Endothelial cell of umbilical vein (primary cell): Measurements from ENCODE around the gene DDX54. TPM values are rescaled to one million over a fixed set of nuclear protein-coding genes. Genes with fewer than 3 reads are reported as not detected.
A peak's percentile ranks its signal among the peaks of the same experiment; 100 is the strongest.

Experiments used
- BruUV-seq: library from RNA; stranded (reverse); fragments of 400-500 nt; replicated peaks from 2 replicates; lab custom pipeline; 2021; lab: Mats Ljungman, UMichigan
- CTCF ChIA-PET: fragments of 300-600, 350-600 bp; sonication (Branson Sonifier 250); formaldehyde crosslinking; loops from one replicate; lab custom pipeline; 2021; ENCODE audit warnings: antibody characterized with exemption, inconsistent platforms; lab: Charles Lee
- POLR2A ChIA-PET: fragments of 300-600, 350-600 bp; sonication (Branson Sonifier 250); formaldehyde crosslinking; loops from one replicate; lab custom pipeline; 2021; ENCODE audit warnings: antibody characterized with exemption, inconsistent platforms; lab: Charles Lee
- DNase-seq: peaks from one replicate; pipeline ENCODE4 v3.0.0-alpha.2; 2011; ENCODE audit warnings: low read depth, low spot score
- FAIRE-seq: peaks from 2 replicates; lab custom pipeline; 2011; peaks lifted over from hg19 to GRCh38; lab: Jason Lieb, UNC
- H2AFZ ChIP-seq: 2 replicates; pipeline ENCODE4 v1.6.0; 2012; ENCODE audit warnings: low read depth, low read length, control low read depth, inconsistent platforms
- H3K27ac ChIP-seq: 2 replicates; pipeline ENCODE4 v1.5.1; 2011; ENCODE audit warnings: low read depth, mild to moderate bottlenecking, control low read depth, low read length, moderate library complexity; ENCODE audit not compliant: insufficient read depth
- H3K27me3 ChIP-seq, 2 experiments: 2 replicates each; pipeline versions ENCODE4 v1.6.0 to v1.6.1; 2011; ENCODE audit warnings: low read length in 2 of 2, mixed read lengths in 1 of 2; ENCODE audit not compliant: control insufficient read depth in 2 of 2, insufficient read depth in 2 of 2
- H3K36me3 ChIP-seq, 2 experiments: 2 replicates in 1 of 2; 3 replicates in 1 of 2; pipeline ENCODE4 v1.5.1; 2011; ENCODE audit warnings: low read length in 2 of 2, mild to moderate bottlenecking in 1 of 2, moderate library complexity in 1 of 2; ENCODE audit not compliant: control insufficient read depth in 2 of 2, insufficient read depth in 2 of 2; ENCODE audit errors: extremely low read depth in 1 of 2
- H3K4me1 ChIP-seq: 3 replicates; pipeline ENCODE4 v1.5.1; 2011; ENCODE audit warnings: mild to moderate bottlenecking, low read length; ENCODE audit not compliant: control insufficient read depth, insufficient read depth; ENCODE audit errors: extremely low read depth
- H3K4me2 ChIP-seq: 2 replicates; pipeline ENCODE4 v1.6.1; 2011; ENCODE audit warnings: low read length, control low read depth, mixed read lengths; ENCODE audit not compliant: insufficient read depth
- H3K4me3 ChIP-seq, 3 experiments: fragments of 200-600 bp in 1 of 3; sonication (generic), shearing (Covaris generic) in 1 of 3; replicated peaks in 1 of 3; 2 replicates each; pipeline ENCODE4 v1.5.1; 2011 to 2016; ENCODE audit warnings: control low read depth in 3 of 3, low read length in 3 of 3, mild to moderate bottlenecking in 2 of 3, inconsistent platforms in 1 of 3, low read depth in 1 of 3, moderate library complexity in 1 of 3; ENCODE audit not compliant: insufficient read depth in 1 of 3
- H3K79me2 ChIP-seq: 2 replicates; pipeline ENCODE4 v1.6.0; 2012; ENCODE audit warnings: low read length, inconsistent platforms; ENCODE audit not compliant: control insufficient read depth, insufficient read depth
- H3K9ac ChIP-seq: replicated peaks from 2 replicates; pipeline ENCODE3; 2011; ENCODE audit warnings: low read length, control low read depth; ENCODE audit not compliant: insufficient read depth; ENCODE audit errors: extremely low read depth
- H3K9me1 ChIP-seq: replicated peaks from 3 replicates; pipeline ENCODE4 v1.6.0; 2011; ENCODE audit warnings: mild to moderate bottlenecking, low read length; ENCODE audit not compliant: control insufficient read depth, insufficient read depth; ENCODE audit errors: extremely low read depth
- H3K9me3 ChIP-seq: replicated peaks from 2 replicates; pipeline ENCODE4 v1.5.1; 2012; ENCODE audit warnings: low read length, inconsistent platforms; ENCODE audit not compliant: control insufficient read depth, insufficient read depth
- H4K20me1 ChIP-seq: replicated peaks from 2 replicates; pipeline ENCODE3; 2011; ENCODE audit warnings: mild to moderate bottlenecking, low read length; ENCODE audit not compliant: control insufficient read depth, insufficient read depth; ENCODE audit errors: extremely low read depth
- CTCF ChIP-seq, 2 donors: IDR thresholded peaks; 1 replicate in 1 of 2; 2 replicates in 1 of 2; pipeline ENCODE4 v1.5.1; 2011; ENCODE audit warnings: low read length in 2 of 2, mild to moderate bottlenecking in 2 of 2, moderate library complexity in 2 of 2, control low read depth in 1 of 2, inconsistent platforms in 1 of 2, low read depth in 1 of 2; ENCODE audit not compliant: insufficient read depth in 1 of 2; ENCODE audit errors: extremely low read depth in 1 of 2
- EZH2 ChIP-seq: IDR thresholded peaks from 2 replicates; pipeline ENCODE4 v1.6.1; 2012; ENCODE audit warnings: borderline replicate concordance, low read depth, mild to moderate bottlenecking, moderate library complexity, low read length, inconsistent platforms; ENCODE audit not compliant: severe bottlenecking
- FOS ChIP-seq: IDR thresholded peaks from 2 replicates; pipeline ENCODE4 v1.6.1; 2011; ENCODE audit warnings: mild to moderate bottlenecking, low read length, moderate library complexity, borderline replicate concordance; ENCODE audit not compliant: insufficient read depth
- GATA2 ChIP-seq: IDR thresholded peaks from 2 replicates; pipeline ENCODE4 v1.7.0; 2011; ENCODE audit warnings: low read depth, mild to moderate bottlenecking, moderate library complexity, mixed read lengths, low read length; ENCODE audit not compliant: insufficient read length, insufficient read depth
- JUN ChIP-seq: IDR thresholded peaks from 2 replicates; pipeline ENCODE4 v1.6.1; 2011; ENCODE audit warnings: borderline replicate concordance, low read depth; ENCODE audit not compliant: insufficient read length, insufficient read depth
- MAX ChIP-seq: IDR thresholded peaks from 2 replicates; pipeline ENCODE4 v1.6.1; 2011; ENCODE audit not compliant: insufficient read depth, insufficient read length
- MYC ChIP-seq: IDR thresholded peaks from one replicate; pipeline ENCODE4 v1.6.1; 2011; ENCODE audit warnings: mild to moderate bottlenecking, low read depth, low read length
- POLR2A ChIP-seq: IDR thresholded peaks from 2 replicates; pipeline ENCODE4 v1.6.1; 2012; ENCODE audit warnings: low read depth, mild to moderate bottlenecking, control low read depth, low read length
- POLR2AphosphoS5 ChIP-seq: IDR thresholded peaks from 2 replicates; pipeline ENCODE4 v1.6.1; 2012; ENCODE audit warnings: low read depth, mild to moderate bottlenecking, control low read depth, low read length, moderate library complexity; ENCODE audit not compliant: insufficient read depth
- dilution Hi-C: fragments of 300-500 bp; cut with MboI; formaldehyde crosslinking; loops from one replicate; pipeline ENCODE4 v1.15.0; 2019; ENCODE audit warnings: low sequenced_read_pairs; ENCODE audit not compliant: extremely low pct_ligation_motif_present
- intact Hi-C: fragments of 100-400 bp; cut with micrococcal nuclease; formaldehyde crosslinking; loops from one replicate; pipeline ENCODE4 v1.10.0; 2022
- polyA plus RNA-seq, 4 experiments: library from polyadenylated mRNA; depleted of rRNA in 3 of 4; stranded (reverse) in 3 of 4; unstranded in 1 of 4; fragments of >200 nt; gene quantifications; 2 replicates each; pipeline versions ENCODE4 v1.2.1 to v1.2.3, GENCODE V29; 2011 to 2012; ENCODE audit warnings: missing spikeins in 1 of 4
- total RNA-seq: library from RNA; stranded (reverse); gene quantifications from 2 replicates; pipeline ENCODE4 v1.2.3, GENCODE V29; 2021

The DDX54 gene
- total and polyA plus RNA-seq, 2 donors (not counting 3 experiments of a cell fraction or from before 2014, with no cell fraction given) = 54.1 to 90.0 TPM

- DNase-seq (no peak), FAIRE-seq (no peak)
- H3K9ac ChIP-seq = no peak overlapping the region
- H3K9me3 ChIP-seq = no peaks in the 10 kb centered on the region
- H3K36me3 ChIP-seq = no peaks in the 10 kb centered on the region
- no peak overlapping the region for H3K27ac ChIP-seq
- H3K4me1 ChIP-seq = peaks cover 8% of the 10 kb centered on the region
- dilution Hi-C loops = no loop called here
- no peaks in the 10 kb centered on the region for H3K79me2 ChIP-seq
- H3K9me1 ChIP-seq = no peaks in the 10 kb centered on the region
- no peak overlapping the region for H3K4me3 ChIP-seq
- H3K27me3 ChIP-seq = no peaks in the 10 kb centered on the region
- no peak overlapping the region for H3K4me2 ChIP-seq
- ChIA-PET POLR2A (no interaction called here), CTCF (no interaction called here)
- H2AFZ ChIP-seq = no peak overlapping the region
- BruUV-seq = no TSS peak
- no peak for TF ChIP-seq JUN
- TF ChIP-seq POLR2AphosphoS5 = no peak
- TF ChIP-seq MAX = no peak
- TF ChIP-seq GATA2 = no peak
- no peak for TF ChIP-seq POLR2A
- intact Hi-C loops = no loop called here
- no peaks in the 10 kb centered on the region for H4K20me1 ChIP-seq
These were observed 30.7 kb upstream of the DDX54 start for GRCh38 chr12:113216027-113216426.

- Histone ChIP-seq H3K27me3 (no peaks in the 10 kb centered on the region), H3K79me2 (no peaks in the 10 kb centered on the region), H4K20me1 (no peaks in the 10 kb centered on the region), H2AFZ (peak overlapping the region; percentile 12), H3K4me1 (peaks cover 8% of the 10 kb centered on the region), H3K9me1 (no peaks in the 10 kb centered on the region), H3K9ac (no peak overlapping the region), H3K36me3 (no peaks in the 10 kb centered on the region), H3K4me2 (no peak overlapping the region), H3K27ac (no peak overlapping the region), H3K4me3 (no peak overlapping the region), H3K9me3 (no peaks in the 10 kb centered on the region)
- FAIRE-seq = peak; percentile 53
- dilution Hi-C loops (no loop called here), intact Hi-C loops (no loop called here)
- BruUV-seq = no TSS peak
- ChIA-PET POLR2A (no interaction called here), CTCF (no interaction called here)
- TF ChIP-seq FOS (peak; percentile 66), EZH2 (no peak), MAX (no peak), GATA2 (no peak), CTCF (IDR thresholded peaks at IDR 0.05; ENCODE audit: extremely low read depth in 1 of 2, insufficient read depth in 1 of 2, low read depth in 1 of 2, low read length in 2 of 2) (no peak), POLR2A (no peak), MYC (no peak), POLR2AphosphoS5 (peak; percentile 58), JUN (peak; percentile 28)
- DNase-seq = peak; percentile 59
These were observed 29.7 kb upstream of the DDX54 start for GRCh38 chr12:113214895-113215400.
